Measurements from ENCODE around the gene CDC26.

DNA sequence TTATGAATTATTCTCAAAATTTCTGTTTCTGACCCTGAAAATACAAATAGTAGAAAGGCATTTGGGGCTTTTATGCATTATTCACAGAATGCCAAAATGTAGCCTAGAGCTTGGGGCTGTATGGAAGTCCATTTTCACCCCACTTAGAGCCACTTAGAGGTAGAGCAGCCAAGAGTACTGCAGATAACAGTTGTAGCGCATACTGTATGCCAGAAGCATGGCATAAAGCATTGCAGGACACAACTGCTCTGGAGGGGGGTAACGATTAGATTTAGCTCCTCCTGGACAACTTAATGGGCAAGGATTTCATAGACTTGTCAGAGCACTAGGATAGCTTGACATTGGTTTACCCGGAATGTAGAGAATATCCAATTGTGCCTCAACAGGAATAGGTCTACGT, 38.3 kb downstream of the CDC26 start:
- TF ChIP-seq, protein P1, sequence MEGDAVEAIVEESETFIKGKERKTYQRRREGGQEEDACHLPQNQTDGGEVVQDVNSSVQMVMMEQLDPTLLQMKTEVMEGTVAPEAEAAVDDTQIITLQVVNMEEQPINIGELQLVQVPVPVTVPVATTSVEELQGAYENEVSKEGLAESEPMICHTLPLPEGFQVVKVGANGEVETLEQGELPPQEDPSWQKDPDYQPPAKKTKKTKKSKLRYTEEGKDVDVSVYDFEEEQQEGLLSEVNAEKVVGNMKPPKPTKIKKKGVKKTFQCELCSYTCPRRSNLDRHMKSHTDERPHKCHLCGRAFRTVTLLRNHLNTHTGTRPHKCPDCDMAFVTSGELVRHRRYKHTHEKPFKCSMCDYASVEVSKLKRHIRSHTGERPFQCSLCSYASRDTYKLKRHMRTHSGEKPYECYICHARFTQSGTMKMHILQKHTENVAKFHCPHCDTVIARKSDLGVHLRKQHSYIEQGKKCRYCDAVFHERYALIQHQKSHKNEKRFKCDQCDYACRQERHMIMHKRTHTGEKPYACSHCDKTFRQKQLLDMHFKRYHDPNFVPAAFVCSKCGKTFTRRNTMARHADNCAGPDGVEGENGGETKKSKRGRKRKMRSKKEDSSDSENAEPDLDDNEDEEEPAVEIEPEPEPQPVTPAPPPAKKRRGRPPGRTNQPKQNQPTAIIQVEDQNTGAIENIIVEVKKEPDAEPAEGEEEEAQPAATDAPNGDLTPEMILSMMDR (IDR thresholded peaks at IDR 0.05; ENCODE audit: low read length): no peak
- TF ChIP-seq EZH2 (optimal IDR thresholded peaks at IDR 0.05; ENCODE audit: low read depth, low read length) (no peak), EZH2phosphoT487 (IDR thresholded peaks at IDR 0.05; ENCODE audit: low read length) (no peak)
